Keratinocyte (primary cell): ENCODE measurements around the gene TMEM256.

Experiments used
- EZH2 ChIP-seq: IDR thresholded peaks from one replicate; pipeline ENCODE4 v1.6.1; 2012; ENCODE audit warnings: inconsistent platforms, mild to moderate bottlenecking, low read length, moderate library complexity
- TF ChIP-seq, protein P1 (sequence below), 3 experiments: IDR thresholded peaks in 1 of 3; conservative IDR thresholded peaks in 1 of 3; optimal IDR thresholded peaks in 1 of 3; 2 replicates in 2 of 3; 3 replicates in 1 of 3; pipeline versions ENCODE3 to v1.5.1; 2011; ENCODE audit warnings: low read length in 3 of 3, mild to moderate bottlenecking in 3 of 3, moderate library complexity in 2 of 3, control low read depth in 1 of 3, inconsistent platforms in 1 of 3; ENCODE audit not compliant: insufficient read depth in 2 of 3; ENCODE audit errors: extremely low read depth in 1 of 3

- TF ChIP-seq, protein P1, sequence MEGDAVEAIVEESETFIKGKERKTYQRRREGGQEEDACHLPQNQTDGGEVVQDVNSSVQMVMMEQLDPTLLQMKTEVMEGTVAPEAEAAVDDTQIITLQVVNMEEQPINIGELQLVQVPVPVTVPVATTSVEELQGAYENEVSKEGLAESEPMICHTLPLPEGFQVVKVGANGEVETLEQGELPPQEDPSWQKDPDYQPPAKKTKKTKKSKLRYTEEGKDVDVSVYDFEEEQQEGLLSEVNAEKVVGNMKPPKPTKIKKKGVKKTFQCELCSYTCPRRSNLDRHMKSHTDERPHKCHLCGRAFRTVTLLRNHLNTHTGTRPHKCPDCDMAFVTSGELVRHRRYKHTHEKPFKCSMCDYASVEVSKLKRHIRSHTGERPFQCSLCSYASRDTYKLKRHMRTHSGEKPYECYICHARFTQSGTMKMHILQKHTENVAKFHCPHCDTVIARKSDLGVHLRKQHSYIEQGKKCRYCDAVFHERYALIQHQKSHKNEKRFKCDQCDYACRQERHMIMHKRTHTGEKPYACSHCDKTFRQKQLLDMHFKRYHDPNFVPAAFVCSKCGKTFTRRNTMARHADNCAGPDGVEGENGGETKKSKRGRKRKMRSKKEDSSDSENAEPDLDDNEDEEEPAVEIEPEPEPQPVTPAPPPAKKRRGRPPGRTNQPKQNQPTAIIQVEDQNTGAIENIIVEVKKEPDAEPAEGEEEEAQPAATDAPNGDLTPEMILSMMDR (optimal IDR thresholded peaks at IDR 0.05 in 1 of 3, IDR thresholded peaks at IDR 0.05 in 1 of 3, conservative IDR thresholded peaks at IDR 0.05 in 1 of 3; ENCODE audit: extremely low read depth in 1 of 3, insufficient read depth in 2 of 3, low read length in 3 of 3) = no peak
- no peak for TF ChIP-seq EZH2
Measured at GRCh38 chr17:7431231-7431630, 27.3 kb upstream of the TMEM256 start.
